ENCODE data around the gene DNPEP.
A peak's percentile ranks its signal among the peaks of the same experiment; 100 is the strongest.

The DNPEP gene

DNA sequence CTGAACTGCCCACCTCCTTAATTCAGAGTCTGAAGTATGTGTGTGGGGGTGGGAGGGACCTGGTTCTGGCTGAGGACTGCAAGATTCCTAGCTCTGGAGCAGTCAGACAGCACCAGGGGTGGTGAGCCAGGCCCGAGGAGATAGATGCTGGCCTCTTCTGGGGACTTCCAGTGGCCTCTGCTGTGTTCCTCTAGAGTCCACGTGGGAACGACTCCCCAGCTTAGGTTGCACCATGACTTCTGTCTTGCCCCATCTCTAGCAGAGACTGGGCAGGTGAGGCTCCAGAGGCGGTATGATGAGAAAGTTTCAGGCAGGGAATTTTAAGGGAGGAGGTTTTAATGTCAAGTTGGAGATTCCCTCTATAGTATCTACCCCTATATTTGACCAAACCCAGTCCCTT, 33.1 kb downstream of the DNPEP start:
- FAIRE-seq: no peak

GRCh38 chr2:219353129-219353528, 34.6 kb downstream of the DNPEP start:
- FAIRE-seq: no peak

- peak; percentile 65 for FAIRE-seq
Observed at GRCh38 chr2:219352448-219353023, 35.2 kb downstream of the DNPEP start.

DNA sequence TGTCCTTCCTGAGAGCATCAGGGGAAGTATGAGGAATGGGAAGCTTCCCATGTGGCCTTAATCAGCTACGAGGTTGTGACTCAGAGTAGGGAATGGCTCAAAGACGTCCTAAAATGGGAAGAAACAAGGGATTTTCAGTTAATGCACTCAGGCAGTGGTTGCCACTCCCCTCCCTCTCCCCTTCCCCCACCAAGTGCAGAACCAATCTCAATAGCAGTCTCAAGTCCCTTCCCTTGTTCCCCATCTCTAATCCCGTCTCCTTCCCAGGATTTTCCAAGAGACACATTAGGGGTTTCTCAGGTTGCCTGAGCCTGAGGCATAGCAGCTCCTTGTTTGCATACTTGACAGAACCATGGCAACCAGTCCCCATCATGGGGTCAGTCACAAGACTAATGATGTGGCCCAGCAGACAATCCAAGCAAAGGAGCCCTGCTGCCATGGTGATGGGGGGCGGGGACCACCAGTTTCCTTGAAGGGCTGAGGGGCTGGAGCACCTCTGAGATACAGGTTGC, 36.9 kb downstream of the DNPEP start:
- no peak for FAIRE-seq

DNA sequence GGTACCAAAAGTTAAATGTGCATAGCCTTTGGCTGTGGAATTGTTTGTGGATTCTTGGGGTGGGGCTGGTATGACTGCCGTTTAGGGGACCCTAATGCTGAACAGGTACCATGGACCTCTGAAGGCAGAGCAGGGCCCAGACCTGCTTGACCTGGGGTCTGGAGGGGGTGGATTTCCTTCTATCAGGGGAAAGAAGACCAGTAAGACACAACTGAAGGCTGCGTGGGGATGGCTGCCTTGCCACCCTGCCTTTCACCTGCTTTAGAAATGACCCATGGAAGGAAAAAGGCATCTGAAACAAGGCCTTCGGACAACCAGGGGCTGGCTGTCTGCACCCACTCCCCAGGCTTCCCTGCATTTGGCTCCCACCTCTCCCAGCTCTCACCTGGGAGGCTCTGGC, 37.5 kb downstream of the DNPEP start:
- no peak for FAIRE-seq

GRCh38 chr2:219344751-219345430, 42.8 kb downstream of the DNPEP start:
- FAIRE-seq: no peak

DNA sequence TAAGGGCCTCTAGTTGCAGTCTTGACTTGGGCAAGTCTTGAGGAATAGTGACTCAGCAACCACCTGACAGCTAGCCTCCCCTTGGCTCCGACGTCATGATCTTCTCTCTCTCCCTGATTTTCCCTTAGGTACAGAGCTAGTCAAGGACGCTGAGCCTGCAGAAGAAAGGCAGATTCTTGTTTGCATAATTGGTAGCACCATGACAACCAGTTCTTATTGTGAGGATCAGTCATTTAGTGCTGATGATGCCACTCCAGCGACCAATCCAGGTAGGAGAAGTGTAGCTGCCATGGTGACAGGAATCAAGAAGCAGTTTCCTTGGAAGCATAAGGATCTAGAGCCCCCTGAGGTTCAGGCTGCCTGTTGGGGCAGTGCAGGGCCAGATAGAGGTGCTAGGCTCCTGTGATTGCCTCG, 52.3 kb downstream of the DNPEP start:
- FAIRE-seq: no peak

DNA sequence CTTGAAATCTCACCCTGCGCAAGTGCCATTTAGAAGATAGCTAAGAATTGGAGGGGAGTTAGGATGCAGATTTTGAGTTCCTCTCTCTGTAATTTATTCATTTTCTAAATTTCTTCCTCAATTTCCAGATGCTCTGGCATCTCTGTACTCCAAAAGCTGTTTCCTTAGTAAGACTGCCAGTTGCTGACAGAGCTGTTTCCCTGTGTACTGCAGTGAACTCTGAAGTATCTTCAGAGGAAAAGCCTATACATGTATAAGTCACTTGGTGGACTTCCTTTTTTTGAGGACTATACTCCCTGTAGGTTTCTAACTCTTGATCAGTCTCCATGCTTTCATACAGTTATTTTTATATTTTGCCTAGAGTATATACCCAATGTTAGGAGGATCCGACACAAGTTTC, 53.6 kb downstream of the DNPEP start:
- FAIRE-seq: no peak

DNA sequence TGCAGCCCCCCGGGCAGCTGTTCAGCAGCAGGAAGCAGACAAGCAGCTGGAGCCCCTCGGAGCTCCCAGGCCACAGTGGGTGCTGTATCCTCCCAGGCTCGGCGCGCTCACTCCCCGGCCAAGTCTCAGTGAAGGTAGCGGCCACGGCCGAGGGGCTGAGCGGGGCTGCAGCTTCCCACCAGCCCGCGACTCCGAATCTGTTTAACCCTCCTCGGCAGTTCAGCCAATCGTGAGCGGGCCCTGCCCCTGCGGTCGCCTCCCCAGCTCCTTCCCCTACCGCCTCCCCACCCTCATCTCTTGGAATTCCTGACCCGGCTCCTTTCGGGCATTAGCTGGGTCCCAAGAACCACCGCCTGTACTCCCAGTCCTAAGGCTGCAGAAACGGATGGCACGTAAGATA, 55.2 kb downstream of the DNPEP start, which contains the start of gene RESP18:
Gene RESP18, minus strand, starts transcription at position 203 of the 400 bp plus-strand sequence.
- FAIRE-seq: no peak

DNA sequence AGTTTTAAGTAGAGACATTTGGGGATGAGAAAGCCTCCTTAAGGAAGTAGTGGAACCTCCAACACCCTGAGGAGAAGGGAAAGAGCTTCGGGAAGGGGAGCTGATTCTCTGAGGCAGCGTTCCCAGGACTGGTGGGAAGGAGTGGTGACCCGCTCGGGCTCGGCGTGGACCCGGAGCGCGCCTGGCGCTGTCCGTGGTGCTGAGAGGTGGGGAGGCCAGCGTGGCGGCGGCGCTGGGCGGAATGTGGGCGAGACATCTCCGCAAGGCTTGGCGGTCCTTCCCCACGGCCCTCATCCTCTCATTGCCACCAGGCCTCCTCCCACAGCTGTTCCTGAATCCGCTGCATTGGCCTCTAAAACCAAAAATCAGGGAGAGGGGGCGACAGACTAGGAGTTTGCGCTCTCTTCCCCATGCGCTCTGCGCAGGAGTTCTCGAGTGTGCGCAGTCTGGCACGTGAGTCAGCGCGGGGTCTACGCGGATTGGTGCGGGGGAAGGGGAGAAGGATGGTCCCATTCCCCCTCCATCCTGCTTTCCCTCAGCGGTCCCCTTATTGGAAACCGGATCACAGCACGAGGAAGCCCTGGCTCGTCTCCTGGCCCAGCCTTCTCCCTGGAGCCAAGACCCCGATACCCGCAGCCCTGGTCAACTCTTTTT, 56.0 kb downstream of the DNPEP start:
- no peak for FAIRE-seq

GRCh38 chr2:219327719-219328118, 60.0 kb downstream of the DNPEP start:
- no peak for FAIRE-seq

- no peak for FAIRE-seq
Observed at GRCh38 chr2:219325657-219326315, 61.9 kb downstream of the DNPEP start.

- FAIRE-seq: no peak
Observed at GRCh38 chr2:219325136-219325535, 62.6 kb downstream of the DNPEP start.

DNA sequence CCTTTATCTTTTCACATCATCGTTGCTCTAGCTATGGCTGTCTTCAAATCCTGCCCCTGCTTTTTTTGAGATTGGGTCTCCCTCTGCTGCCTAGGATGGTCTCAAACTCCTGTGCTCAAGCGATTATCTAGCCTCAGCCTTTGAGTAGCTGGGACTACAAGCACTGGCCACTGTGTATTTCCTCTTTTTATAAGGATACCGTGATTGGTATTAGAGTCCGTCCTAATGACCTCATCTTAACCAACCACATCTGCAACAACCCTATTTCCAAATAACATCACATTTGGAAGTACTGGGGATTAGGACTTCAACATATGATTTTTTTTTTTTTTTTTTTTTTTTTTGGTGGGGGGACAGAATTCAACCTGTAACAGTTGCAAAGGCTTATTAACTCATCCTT, 64.3 kb downstream of the DNPEP start:
- no peak for FAIRE-seq
